ENCODE measurements around the gene SNX9.
A peak's percentile ranks its signal among the peaks of the same experiment; 100 is the strongest.

The SNX9 gene

DNA sequence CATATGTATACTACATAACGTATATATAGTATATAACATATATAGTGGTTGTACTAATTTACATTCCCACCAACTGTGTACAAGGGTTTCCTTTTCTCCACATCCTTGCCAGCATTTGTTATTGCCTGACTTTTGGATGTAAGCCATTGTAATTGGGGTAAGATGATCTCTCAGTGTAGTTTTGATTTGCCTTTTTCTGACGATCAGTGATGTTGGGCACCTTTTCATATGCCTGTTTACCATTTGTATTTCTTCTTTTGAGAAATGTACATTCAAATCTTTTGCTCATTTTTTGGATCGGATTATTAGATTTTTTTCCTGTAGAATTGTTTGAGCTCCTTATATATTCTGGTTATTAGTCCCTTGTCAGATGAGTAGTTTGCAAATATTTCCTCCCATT is 170.0 kb downstream of the SNX9 start:
- peak overlapping the region; percentile 94 for H3K27ac ChIP-seq
- TF ChIP-seq CTCF (conservative IDR thresholded peaks at IDR 0.05) = no peak

GRCh38 chr6:157994125-157994795 is 171.2 kb downstream of the SNX9 start:
- peak overlapping the region; percentile 94; the same call in 1 of the 2 replicates for H3K27ac ChIP-seq
- no peak for TF ChIP-seq CTCF (conservative IDR thresholded peaks at IDR 0.05)

All from VCaP (cell line).